Chondrocyte (in vitro differentiated cells): ENCODE data around the gene GIGYF1. TPM values are rescaled to one million over a fixed set of nuclear protein-coding genes. Genes with fewer than 3 reads are reported as not detected.
A peak's percentile ranks its signal among the peaks of the same experiment; 100 is the strongest.
"Not testable (repeated sequence)": the region's sequence is repeated elsewhere in the genome, so short reads cannot be mapped to it uniquely, and the experiment has no call there.

Experiments used
- DNase-seq: peaks from one replicate; pipeline ENCODE4 v3.0.0; 2021; ENCODE audit warnings: mixed read lengths, low spot score
- H3K27ac Mint-ChIP-seq: one replicate; pipeline ENCODE4 v1.8.0; 2021; ENCODE audit warnings: mild to moderate bottlenecking, moderate library complexity, mixed read lengths; ENCODE audit not compliant: unreplicated experiment
- H3K27me3 Mint-ChIP-seq: 2 replicates; pipeline ENCODE4 v1.8.0; 2021; ENCODE audit warnings: low read depth, mixed read lengths
- H3K36me3 Mint-ChIP-seq: 2 replicates; pipeline ENCODE4 v1.8.0; 2021; ENCODE audit warnings: low read depth, mixed read lengths
- H3K4me1 Mint-ChIP-seq: 2 replicates; pipeline ENCODE4 v1.8.0; 2021; ENCODE audit warnings: low read depth, mild to moderate bottlenecking, mixed read lengths
- H3K4me3 Mint-ChIP-seq: one replicate; pipeline ENCODE4 v1.8.0; 2021; ENCODE audit warnings: mild to moderate bottlenecking, moderate library complexity, mixed read lengths; ENCODE audit not compliant: unreplicated experiment
- H3K9me3 Mint-ChIP-seq: 2 replicates; pipeline ENCODE4 v1.8.0; 2021; ENCODE audit warnings: low read depth, mixed read lengths
- CTCF ChIP-seq: fragments of 200-600 bp; sonication (generic); IDR thresholded peaks from 2 replicates; pipeline ENCODE4 v1.5.0; 2021; ENCODE audit warnings: antibody characterized with exemption, mild to moderate bottlenecking, moderate library complexity
- total RNA-seq: library from RNA; stranded (reverse); gene quantifications from 3 replicates; pipeline ENCODE4 v1.2.1, GENCODE V29; 2021

Gene GIGYF1
- total RNA-seq, 1 donor from 2014 or later: 32.8 TPM

GRCh38 chr7:100705753-100706671 is 12.0 kb upstream of the GIGYF1 start, which contains the start of gene POP7:
Gene POP7, plus strand, starts transcription at chr7:100706121. Its CDS starts 710 bp downstream, at chr7:100706831.
- Mint-ChIP-seq H3K4me3 (peak within 1 kb of the TSS; percentile 96), H3K9me3 (no peaks in the 10 kb centered on the region), H3K27me3 (peaks cover 6% of the 10 kb centered on the region), H3K4me1 (peaks cover 12% of the 10 kb centered on the region), H3K36me3 (peaks cover 1% of the 10 kb centered on the region), H3K27ac (peak within 1 kb of the TSS; percentile 89)
- TF ChIP-seq CTCF: no peak
- DNase-seq: peak; percentile 100

GRCh38 chr7:100705320-100705752 is 11.3 kb upstream of the GIGYF1 start:
- Mint-ChIP-seq H3K4me1 (peaks cover 12% of the 10 kb centered on the region), H3K27me3 (peaks cover 6% of the 10 kb centered on the region), H3K4me3 (peak overlapping the region; percentile 96), H3K9me3 (no peaks in the 10 kb centered on the region), H3K36me3 (peaks cover 1% of the 10 kb centered on the region), H3K27ac (peak overlapping the region; percentile 89)
- no peak for DNase-seq
- TF ChIP-seq CTCF: peak; percentile 99

- H3K9me3 Mint-ChIP-seq, H3K27ac Mint-ChIP-seq, DNase-seq, H3K4me3 Mint-ChIP-seq, H3K4me1 Mint-ChIP-seq, H3K36me3 Mint-ChIP-seq: not testable (repeated sequence)
- H3K27me3 Mint-ChIP-seq: peaks cover 12% of the 10 kb centered on the region
These were observed 7.0 kb upstream of the GIGYF1 start for GRCh38 chr7:100701089-100701488.

GRCh38 chr7:100699018-100699417 is 5.0 kb upstream of the GIGYF1 start:
- DNase-seq: no peak
- Mint-ChIP-seq H3K4me3 (no peak overlapping the region), H3K27me3 (peaks cover 12% of the 10 kb centered on the region), H3K9me3 (no peaks in the 10 kb centered on the region), H3K27ac (no peak overlapping the region), H3K4me1 (no peaks in the 10 kb centered on the region), H3K36me3 (no peaks in the 10 kb centered on the region)
- no peak for TF ChIP-seq CTCF

- Mint-ChIP-seq H3K4me1 (peaks cover 19% of the 10 kb centered on the region), H3K27me3 (peaks cover 7% of the 10 kb centered on the region), H3K36me3 (no peaks in the 10 kb centered on the region), H3K4me3 (no peak overlapping the region), H3K27ac (no peak overlapping the region), H3K9me3 (no peaks in the 10 kb centered on the region)
- no peak for TF ChIP-seq CTCF
- DNase-seq: no peak
These were observed 2.1 kb upstream of the GIGYF1 start for GRCh38 chr7:100696123-100696521.
